Mammary microvascular endothelial cell (primary cell): Measurements from ENCODE around the gene GLIS1. TPM values are rescaled to one million over a fixed set of nuclear protein-coding genes. Genes with fewer than 3 reads are reported as not detected.

Experiments used
- total RNA-seq: library from RNA; depleted of rRNA; stranded (reverse); fragments of >200 nt; gene quantifications from 2 replicates; pipeline ENCODE4 v1.2.3, GENCODE V29; 2015

Gene GLIS1
- total RNA-seq, result not detected in 2 replicates

GRCh38 chr1:53739109-53739681, at the start of gene GLIS1:
Gene GLIS1 (minus strand): TSS chr1:53739164. CDS start chr1:53738064, 1,100 bp downstream.

GRCh38 chr1:53459321-53460175, 279.4 kb downstream of the GLIS1 start, which contains the start of gene DMRTB1:
Gene DMRTB1 (plus strand): TSS chr1:53459399. CDS start chr1:53459454, 55 bp downstream.

Other genes starting within 250 kb of the GLIS1 start
- gene NDC1, start 99.1 kb upstream of the GLIS1 start, total RNA-seq, result 32.1 and 37.6 TPM in 2 replicates
- gene YIPF1, start 150.6 kb upstream of the GLIS1 start, total RNA-seq, result 16.5 and 17.2 TPM in 2 replicates
- not detected in 2 replicates for gene DIO1, start 155.0 kb upstream of the GLIS1 start, total RNA-seq
- 16.8 and 20.9 TPM in 2 replicates for gene IFT25, start 206.5 kb upstream of the GLIS1 start, total RNA-seq
- 25.9 and 29.2 TPM in 2 replicates for gene LRRC42, start 207.2 kb upstream of the GLIS1 start, total RNA-seq